Neuron (in vitro differentiated cells): ENCODE results near the gene MYH11.
"Not testable (repeated sequence)": the region's sequence is repeated elsewhere in the genome, so short reads cannot be mapped to it uniquely, and the experiment has no call there.

Experiments
- H2AFZ ChIP-seq: one replicate; pipeline ENCODE4 v1.6.1; 2013; ENCODE audit warnings: low read depth, mild to moderate bottlenecking, inconsistent platforms, low read length, moderate library complexity
- H3K27me3 ChIP-seq: one replicate; pipeline ENCODE4 v1.6.1; 2013; ENCODE audit warnings: low read length; ENCODE audit not compliant: insufficient read depth
- H3K36me3 ChIP-seq: one replicate; pipeline ENCODE4 v1.6.1; 2013; ENCODE audit warnings: low read length; ENCODE audit not compliant: insufficient read depth
- H3K4me1 ChIP-seq: one replicate; pipeline ENCODE4 v1.6.1; 2013; ENCODE audit warnings: low read length; ENCODE audit not compliant: insufficient read depth
- H3K4me3 ChIP-seq: 2 replicates; pipeline ENCODE4 v1.5.1; 2013; ENCODE audit warnings: mild to moderate bottlenecking, low read length, moderate library complexity
- H3K9me3 ChIP-seq: one replicate; pipeline ENCODE4 v1.6.1; 2013; ENCODE audit warnings: low read length

Gene MYH11

GRCh38 chr16:15708096-15708495 lies 148.7 kb downstream of the MYH11 start:
- Histone ChIP-seq H2AFZ (no peak overlapping the region), H3K36me3 (peaks cover 3% of the 10 kb centered on the region), H3K4me1 (no peaks in the 10 kb centered on the region), H3K27me3 (no peaks in the 10 kb centered on the region), H3K9me3 (no peaks in the 10 kb centered on the region), H3K4me3 (no peak overlapping the region)

DNA sequence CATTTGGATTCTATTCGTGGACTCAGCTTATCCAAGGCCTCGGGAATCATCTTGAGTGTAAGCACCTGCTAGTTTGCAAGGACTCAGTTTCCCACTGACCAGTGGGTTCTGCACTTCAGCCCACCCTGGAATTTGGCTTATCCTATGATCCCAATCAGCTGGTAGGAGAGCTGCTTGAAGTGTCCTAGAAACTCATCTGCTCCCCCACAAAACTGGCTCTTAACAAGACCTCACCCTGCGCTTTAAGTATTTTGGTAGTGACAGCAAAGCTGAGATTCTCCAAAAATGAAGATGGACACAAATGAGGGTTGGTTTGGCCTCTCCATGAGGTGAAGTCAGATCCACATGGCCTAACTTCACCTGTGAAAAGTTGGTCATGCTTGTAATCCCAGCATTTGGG lies 149.5 kb downstream of the MYH11 start:
- peaks cover 3% of the 10 kb centered on the region for H3K36me3 ChIP-seq
- no peak overlapping the region for H2AFZ ChIP-seq
- H3K27me3 ChIP-seq, result no peaks in the 10 kb centered on the region
- no peak overlapping the region for H3K4me3 ChIP-seq
- no peaks in the 10 kb centered on the region for H3K4me1 ChIP-seq
- no peaks in the 10 kb centered on the region for H3K9me3 ChIP-seq

DNA sequence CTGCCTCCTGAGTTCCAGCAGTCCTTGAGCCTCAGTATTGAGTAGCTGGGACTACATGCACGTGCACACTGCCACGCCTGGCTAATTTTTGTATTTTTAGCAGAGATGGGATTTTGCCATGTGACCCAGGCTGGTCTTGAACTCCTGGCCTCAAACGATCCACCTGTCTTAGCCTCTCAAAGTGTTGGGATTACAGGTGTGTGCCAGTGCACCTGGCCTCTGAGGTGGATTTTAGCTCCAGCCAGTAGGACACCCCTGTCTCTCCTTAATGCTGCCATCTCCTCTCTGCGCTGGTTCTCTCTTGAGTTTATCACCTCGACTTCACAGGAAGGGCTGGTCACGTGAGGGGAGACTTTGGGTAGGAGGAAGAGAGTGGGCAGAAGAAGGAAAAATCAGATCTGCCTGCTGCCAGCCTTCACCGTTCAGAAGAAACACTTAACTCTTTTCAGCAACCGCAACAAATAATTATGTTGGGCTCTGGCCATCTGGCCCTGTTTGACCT lies 151.7 kb downstream of the MYH11 start:
- no peaks in the 10 kb centered on the region for H3K9me3 ChIP-seq
- H3K4me1 ChIP-seq, result no peaks in the 10 kb centered on the region
- no peak overlapping the region for H3K4me3 ChIP-seq
- H3K36me3 ChIP-seq, result peaks cover 11% of the 10 kb centered on the region
- no peaks in the 10 kb centered on the region for H3K27me3 ChIP-seq
- no peak overlapping the region for H2AFZ ChIP-seq

- Histone ChIP-seq H3K27me3 (no peaks in the 10 kb centered on the region), H3K9me3 (no peaks in the 10 kb centered on the region), H3K4me1 (no peaks in the 10 kb centered on the region), H3K36me3 (peaks cover 16% of the 10 kb centered on the region), H2AFZ (no peak overlapping the region), H3K4me3 (no peak overlapping the region)
These were observed 152.3 kb downstream of the MYH11 start for GRCh38 chr16:15704545-15704987.

DNA sequence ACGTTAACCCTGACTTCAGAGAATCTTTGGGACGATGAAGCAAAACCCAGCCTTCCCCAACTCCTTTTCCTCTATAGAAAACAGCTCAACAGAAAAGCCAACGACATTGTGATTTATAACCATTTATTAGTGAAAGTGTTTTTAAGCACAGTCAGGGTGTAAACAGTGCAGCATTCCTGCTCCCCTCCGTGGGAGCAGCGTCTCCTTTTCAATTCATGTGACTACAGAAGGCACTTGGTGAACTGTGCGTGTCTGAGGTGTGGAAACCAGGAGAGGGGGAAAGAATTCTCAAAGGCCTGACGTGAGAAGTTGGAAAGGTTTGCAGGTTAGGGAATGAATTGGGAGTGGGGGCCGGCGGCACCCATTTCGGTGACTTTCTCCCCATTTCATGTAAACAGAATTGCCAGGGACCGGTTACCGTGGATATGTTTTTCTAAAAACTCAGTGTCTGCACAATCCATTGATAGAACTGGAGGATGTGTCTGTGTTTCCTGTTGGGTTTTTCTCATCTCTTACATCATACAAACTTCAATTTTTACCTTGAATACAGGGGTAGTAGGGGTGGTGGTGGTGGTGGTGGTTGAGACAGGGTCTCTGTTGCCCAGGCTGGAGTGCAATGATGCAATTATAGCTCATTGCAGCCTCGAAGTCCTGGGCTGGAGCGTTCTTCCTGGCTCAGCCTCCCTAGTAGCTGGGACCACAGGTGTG lies 153.6 kb downstream of the MYH11 start:
- no peaks in the 10 kb centered on the region for H3K27me3 ChIP-seq
- no peak overlapping the region for H3K4me3 ChIP-seq
- no peak overlapping the region for H2AFZ ChIP-seq
- peaks cover 23% of the 10 kb centered on the region for H3K36me3 ChIP-seq
- H3K9me3 ChIP-seq, result no peaks in the 10 kb centered on the region
- H3K4me1 ChIP-seq, result no peaks in the 10 kb centered on the region

GRCh38 chr16:15701975-15702970 lies 154.6 kb downstream of the MYH11 start:
- Histone ChIP-seq H2AFZ (no peak overlapping the region), H3K27me3 (no peaks in the 10 kb centered on the region), H3K9me3 (no peaks in the 10 kb centered on the region), H3K36me3 (peaks cover 28% of the 10 kb centered on the region), H3K4me3 (no peak overlapping the region), H3K4me1 (no peaks in the 10 kb centered on the region)

- H2AFZ ChIP-seq, result no peak overlapping the region
- H3K4me1 ChIP-seq, result no peaks in the 10 kb centered on the region
- no peak overlapping the region for H3K4me3 ChIP-seq
- peaks cover 37% of the 10 kb centered on the region for H3K36me3 ChIP-seq
- H3K27me3 ChIP-seq, result no peaks in the 10 kb centered on the region
- H3K9me3 ChIP-seq, result no peaks in the 10 kb centered on the region
These were observed 155.5 kb downstream of the MYH11 start for GRCh38 chr16:15701367-15701766.

DNA sequence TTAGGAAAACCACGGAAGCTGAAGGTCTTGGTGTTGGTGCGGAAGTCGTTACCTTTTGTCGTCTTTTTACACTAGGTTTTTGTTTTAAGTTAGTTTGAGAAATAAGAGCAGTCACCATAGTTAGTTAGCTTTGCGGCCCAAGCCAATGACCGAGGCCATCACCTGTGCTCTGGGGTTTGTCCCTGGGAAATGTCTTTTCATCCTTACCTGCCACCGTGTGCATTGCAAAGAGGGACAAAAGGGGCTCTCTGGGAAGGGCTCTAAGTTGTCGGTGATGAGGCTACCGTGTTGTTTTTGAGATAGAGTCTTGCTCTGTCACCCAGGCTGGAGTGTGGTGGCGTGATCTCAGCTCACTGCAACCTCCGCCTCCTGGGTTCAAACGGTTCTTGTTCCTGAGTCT lies 157.0 kb downstream of the MYH11 start:
- no peaks in the 10 kb centered on the region for H3K9me3 ChIP-seq
- H2AFZ ChIP-seq, result no peak overlapping the region
- H3K36me3 ChIP-seq, result peaks cover 44% of the 10 kb centered on the region
- H3K4me1 ChIP-seq, result no peaks in the 10 kb centered on the region
- no peak overlapping the region for H3K4me3 ChIP-seq
- no peaks in the 10 kb centered on the region for H3K27me3 ChIP-seq

DNA sequence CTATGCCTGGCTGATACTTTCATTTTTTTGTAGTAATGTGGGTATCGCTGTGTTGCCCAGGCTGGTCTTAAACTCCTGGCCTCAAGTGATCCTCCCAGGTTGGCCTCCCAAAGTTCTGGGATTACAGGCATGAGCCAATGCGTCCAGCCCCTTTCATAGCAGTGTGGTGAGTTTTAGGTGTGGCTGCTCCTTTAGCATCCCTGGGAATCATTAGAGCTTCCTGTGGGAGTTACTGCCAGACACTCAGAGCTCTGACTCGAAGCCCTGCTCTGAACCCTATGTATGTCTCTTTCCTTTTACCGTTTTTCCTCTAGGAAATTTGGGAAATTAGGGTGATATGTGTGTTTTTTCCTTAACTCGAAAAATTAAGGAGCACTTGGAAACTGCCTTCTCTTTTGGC lies 162.3 kb downstream of the MYH11 start:
- Histone ChIP-seq H3K36me3 (peaks cover 54% of the 10 kb centered on the region), H3K4me3 (no peak overlapping the region)

GRCh38 chr16:15692508-15692907 lies 164.3 kb downstream of the MYH11 start:
- not testable (repeated sequence) for H2AFZ ChIP-seq, H3K27me3 ChIP-seq, H3K9me3 ChIP-seq, H3K4me1 ChIP-seq, H3K4me3 ChIP-seq
- peaks cover 56% of the 10 kb centered on the region for H3K36me3 ChIP-seq

More for the DNA sequence above, 162.3 kb downstream of the MYH11 start:
- H3K4me1 ChIP-seq, result no peaks in the 10 kb centered on the region
- no peaks in the 10 kb centered on the region for H3K27me3 ChIP-seq
- H3K9me3 ChIP-seq, result no peaks in the 10 kb centered on the region
- no peak overlapping the region for H2AFZ ChIP-seq

DNA sequence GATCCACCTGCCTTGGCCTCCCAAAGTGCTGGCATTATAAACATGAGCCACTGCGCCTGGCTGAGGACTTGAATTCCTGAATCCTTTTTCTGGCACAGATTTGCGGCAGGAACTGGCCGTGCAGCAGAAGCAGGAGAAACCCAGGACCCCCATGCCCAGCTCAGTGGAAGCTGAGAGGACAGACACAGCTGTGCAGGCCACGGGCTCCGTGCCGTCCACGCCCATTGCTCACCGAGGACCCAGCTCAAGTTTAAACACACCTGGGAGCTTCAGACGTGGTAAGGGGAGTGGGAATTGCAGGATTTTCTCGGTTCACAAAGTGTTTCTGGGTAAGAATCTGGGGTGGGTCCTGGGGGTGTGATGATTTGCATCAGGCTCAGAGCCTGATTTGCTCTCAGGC lies 165.8 kb downstream of the MYH11 start:
- Histone ChIP-seq H3K4me3 (no peak overlapping the region), H3K4me1 (no peaks in the 10 kb centered on the region), H3K9me3 (no peaks in the 10 kb centered on the region), H3K36me3 (peaks cover 50% of the 10 kb centered on the region), H2AFZ (no peak overlapping the region), H3K27me3 (no peaks in the 10 kb centered on the region)

DNA sequence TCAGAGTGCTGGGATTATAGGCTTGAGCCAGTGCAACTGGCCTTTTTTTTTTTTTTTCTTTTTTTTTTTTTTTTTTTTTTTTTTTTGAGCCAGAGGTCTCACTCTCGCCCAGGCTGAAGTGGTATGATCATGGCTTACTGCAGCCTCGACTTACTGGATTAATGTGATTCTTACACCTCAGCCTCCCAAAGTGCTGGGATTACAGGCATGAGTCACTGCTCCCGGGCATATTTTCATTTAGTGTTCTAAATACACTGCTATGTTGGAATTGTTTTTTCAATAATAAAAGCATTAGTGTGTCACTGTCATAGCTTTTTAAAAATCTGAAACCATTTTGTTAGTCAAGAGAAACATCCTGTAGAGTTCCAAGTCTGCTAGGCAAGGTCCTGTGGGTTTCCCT lies 166.5 kb downstream of the MYH11 start:
- Histone ChIP-seq H3K4me1 (no peaks in the 10 kb centered on the region), H3K36me3 (peaks cover 50% of the 10 kb centered on the region), H3K4me3 (no peak overlapping the region), H3K27me3 (no peaks in the 10 kb centered on the region), H3K9me3 (no peaks in the 10 kb centered on the region), H2AFZ (no peak overlapping the region)

DNA sequence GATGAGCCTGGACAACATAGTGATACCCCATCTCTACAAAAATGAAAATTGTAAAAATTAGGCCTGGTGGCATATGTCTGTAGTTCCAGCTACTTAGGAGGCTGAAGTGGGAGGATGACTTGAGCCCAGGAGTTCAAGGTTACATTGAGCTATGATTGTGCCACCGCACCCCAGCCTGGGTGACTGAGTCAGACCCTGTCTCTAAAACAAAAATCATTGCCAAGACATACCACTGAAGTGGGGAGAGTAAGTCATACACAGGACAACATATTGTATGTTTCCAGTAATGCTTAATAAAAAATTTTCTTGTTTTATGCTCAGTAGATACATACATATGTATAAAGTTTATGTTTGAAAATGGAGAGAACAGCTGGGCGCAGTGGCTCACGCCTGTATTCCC lies 167.5 kb downstream of the MYH11 start:
- H3K9me3 ChIP-seq, result no peaks in the 10 kb centered on the region
- peaks cover 52% of the 10 kb centered on the region for H3K36me3 ChIP-seq
- H3K4me3 ChIP-seq, result no peak overlapping the region
- no peaks in the 10 kb centered on the region for H3K27me3 ChIP-seq
- no peaks in the 10 kb centered on the region for H3K4me1 ChIP-seq
- H2AFZ ChIP-seq, result no peak overlapping the region
